ENCODE measurements around the gene CLDN15.
A peak's percentile ranks its signal among the peaks of the same experiment; 100 is the strongest.
"Not testable (repeated sequence)": the region's sequence is repeated elsewhere in the genome, so short reads cannot be mapped to it uniquely, and the experiment has no call there.

Gene CLDN15

GRCh38 chr7:101218236-101219125 is 19.1 kb downstream of the CLDN15 start:
- DNase-seq = no peak

- peak; percentile 94 for DNase-seq
These were observed 20.0 kb downstream of the CLDN15 start, which contains the start of the genes PLOD3 and ZNHIT1 for GRCh38 chr7:101217388-101218235. TSS of gene PLOD3 (minus strand) at chr7:101217581. CDS start at chr7:101217274, 307 bp downstream. TSS of gene ZNHIT1 (plus strand) at chr7:101218165. CDS start at chr7:101218196, 31 bp downstream.

- no peak for DNase-seq
These were observed 20.7 kb downstream of the CLDN15 start for GRCh38 chr7:101216860-101217387.

GRCh38 chr7:101216001-101216859 is 21.4 kb downstream of the CLDN15 start:
- no peak for DNase-seq

- DNase-seq = no peak
These were observed 25.6 kb downstream of the CLDN15 start for GRCh38 chr7:101212014-101212413.

GRCh38 chr7:101211501-101211900 is 26.1 kb downstream of the CLDN15 start:
- DNase-seq = no peak

GRCh38 chr7:101210143-101210542 is 27.5 kb downstream of the CLDN15 start:
- DNase-seq = no peak

- no peak for DNase-seq
These were observed 28.8 kb downstream of the CLDN15 start for GRCh38 chr7:101208794-101209193.

GRCh38 chr7:101207459-101207858 is 30.1 kb downstream of the CLDN15 start:
- no peak for DNase-seq

GRCh38 chr7:101206665-101207042 is 30.9 kb downstream of the CLDN15 start:
- DNase-seq = no peak

GRCh38 chr7:101205901-101206664 is 31.5 kb downstream of the CLDN15 start:
- no peak for DNase-seq

- not testable (repeated sequence) for DNase-seq
These were observed 33.6 kb downstream of the CLDN15 start for GRCh38 chr7:101203740-101204738.

- DNase-seq = no peak
These were observed 35.0 kb downstream of the CLDN15 start for GRCh38 chr7:101202603-101202918.

GRCh38 chr7:101201695-101202602 is 35.7 kb downstream of the CLDN15 start:
- no peak for DNase-seq

- no peak for DNase-seq
These were observed 36.6 kb downstream of the CLDN15 start, which contains the start of gene MOGAT3 for GRCh38 chr7:101200862-101201599. TSS of gene MOGAT3 (minus strand) at chr7:101201036. CDS start at chr7:101200854, 182 bp downstream.

- DNase-seq = no peak
These were observed 37.1 kb downstream of the CLDN15 start for GRCh38 chr7:101200504-101200861.

- DNase-seq = not testable (repeated sequence)
These were observed 38.1 kb downstream of the CLDN15 start for GRCh38 chr7:101199522-101199921.

GRCh38 chr7:101198476-101198875 is 39.1 kb downstream of the CLDN15 start:
- DNase-seq = no peak
